PC-9 (cell line): ENCODE measurements around the gene MDP1. TPM values are rescaled to one million over a fixed set of nuclear protein-coding genes. Genes with fewer than 3 reads are reported as not detected.

Experiments used
- BruUV-seq: library from RNA; stranded (reverse); fragments of 400-500 nt; replicated peaks from 2 replicates; lab custom pipeline; 2021; lab: Mats Ljungman, UMichigan
- CTCF ChIA-PET: fragments of 300-600 bp; sonication (Branson Sonifier 250); formaldehyde crosslinking; loops from one replicate; lab custom pipeline; 2022; ENCODE audit warnings: antibody characterized with exemption; lab: Charles Lee
- POLR2A ChIA-PET: fragments of 300-600 bp; sonication (Branson Sonifier 250); formaldehyde crosslinking; loops from one replicate; lab custom pipeline; 2022; ENCODE audit warnings: antibody characterized with exemption; ENCODE audit not compliant: unreplicated experiment; lab: Charles Lee
- DNase-seq, 2 experiments: peaks; one replicate each; pipeline versions ENCODE4 v3.0.0 to v3.0.0-alpha.2; 2015 to 2022; ENCODE audit warnings: mixed read lengths in 1 of 2
- H2AFZ ChIP-seq: fragments of 200-600 bp; sonication (generic); 2 replicates; pipeline ENCODE4 v1.8.1; 2017; ENCODE audit warnings: antibody characterized with exemption
- H3F3A ChIP-seq: fragments of 200-600 bp; sonication (generic); 2 replicates; pipeline ENCODE4 v1.8.1; 2017; ENCODE audit warnings: antibody characterized with exemption, mild to moderate bottlenecking, low read depth; ENCODE audit not compliant: insufficient read depth
- H3K27ac ChIP-seq: fragments of 200-600 bp; sonication (generic); 2 replicates; pipeline ENCODE4 v1.6.1; 2016; ENCODE audit warnings: mixed run types
- H3K27me3 ChIP-seq: fragments of 200-600 bp; sonication (generic); 2 replicates; pipeline ENCODE4 v1.6.1; 2016; ENCODE audit warnings: low read depth, mixed run types; ENCODE audit not compliant: insufficient read depth
- H3K36me3 ChIP-seq: fragments of 200-600 bp; sonication (generic); 2 replicates; pipeline ENCODE4 v1.6.1; 2016; ENCODE audit warnings: low read depth, mixed run types
- H3K4me1 ChIP-seq: fragments of 200-600 bp; sonication (generic); replicated peaks from 2 replicates; pipeline ENCODE4 v1.6.1; 2016; ENCODE audit warnings: mixed run types; ENCODE audit not compliant: insufficient read depth
- H3K4me2 ChIP-seq: fragments of 200-600 bp; sonication (generic); 2 replicates; pipeline ENCODE4 v1.6.1; 2017; ENCODE audit warnings: mixed run types
- H3K4me3 ChIP-seq: fragments of 200-600 bp; sonication (generic); 2 replicates; pipeline ENCODE4 v1.6.1; 2016; ENCODE audit warnings: mixed run types
- H3K79me2 ChIP-seq: fragments of 200-600 bp; sonication (generic); 2 replicates; pipeline ENCODE4 v1.6.1; 2017; ENCODE audit warnings: low read depth, mixed run types
- H3K9me2 ChIP-seq: fragments of 200-600 bp; sonication (generic); 2 replicates; pipeline ENCODE4 v1.8.1; 2017; ENCODE audit warnings: mild to moderate bottlenecking; ENCODE audit not compliant: insufficient read depth
- H3K9me3 ChIP-seq: fragments of 200-600 bp; sonication (generic); 2 replicates; pipeline ENCODE4 v1.8.1; 2016; ENCODE audit warnings: low read depth; ENCODE audit not compliant: insufficient read depth
- H4K20me1 ChIP-seq: fragments of 200-600 bp; sonication (generic); 2 replicates; pipeline ENCODE4 v1.8.1; 2017; ENCODE audit not compliant: insufficient read depth
- EZH2 ChIP-seq: fragments of 200-600 bp; sonication (generic); IDR thresholded peaks from 2 replicates; pipeline ENCODE4 v1.8.0; 2017; ENCODE audit warnings: antibody characterized with exemption, low read depth
- intact Hi-C: fragments of 100-400 bp; cut with micrococcal nuclease; formaldehyde crosslinking; loops from one replicate; pipeline ENCODE4 v1.10.0; 2022; ENCODE audit not compliant: unreplicated experiment
- total RNA-seq: library from RNA; stranded (reverse); gene quantifications from 2 replicates; pipeline ENCODE4 v1.2.3, GENCODE V29; 2021
- TF ChIP-seq, protein P1 (sequence below): fragments of 200-600 bp; sonication (generic); conservative IDR thresholded peaks from 2 replicates; pipeline ENCODE4 v1.6.1; 2017; ENCODE audit warnings: mixed run types, antibody characterized with exemption, mild to moderate bottlenecking, moderate library complexity

Gene MDP1
- total RNA-seq, 1 experiment from 2014 or later = 8.7 TPM

- TF ChIP-seq, protein P1, sequence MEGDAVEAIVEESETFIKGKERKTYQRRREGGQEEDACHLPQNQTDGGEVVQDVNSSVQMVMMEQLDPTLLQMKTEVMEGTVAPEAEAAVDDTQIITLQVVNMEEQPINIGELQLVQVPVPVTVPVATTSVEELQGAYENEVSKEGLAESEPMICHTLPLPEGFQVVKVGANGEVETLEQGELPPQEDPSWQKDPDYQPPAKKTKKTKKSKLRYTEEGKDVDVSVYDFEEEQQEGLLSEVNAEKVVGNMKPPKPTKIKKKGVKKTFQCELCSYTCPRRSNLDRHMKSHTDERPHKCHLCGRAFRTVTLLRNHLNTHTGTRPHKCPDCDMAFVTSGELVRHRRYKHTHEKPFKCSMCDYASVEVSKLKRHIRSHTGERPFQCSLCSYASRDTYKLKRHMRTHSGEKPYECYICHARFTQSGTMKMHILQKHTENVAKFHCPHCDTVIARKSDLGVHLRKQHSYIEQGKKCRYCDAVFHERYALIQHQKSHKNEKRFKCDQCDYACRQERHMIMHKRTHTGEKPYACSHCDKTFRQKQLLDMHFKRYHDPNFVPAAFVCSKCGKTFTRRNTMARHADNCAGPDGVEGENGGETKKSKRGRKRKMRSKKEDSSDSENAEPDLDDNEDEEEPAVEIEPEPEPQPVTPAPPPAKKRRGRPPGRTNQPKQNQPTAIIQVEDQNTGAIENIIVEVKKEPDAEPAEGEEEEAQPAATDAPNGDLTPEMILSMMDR = no peak
- no peak for TF ChIP-seq EZH2
- intact Hi-C loops = no loop called here
- no peak for DNase-seq
- H3K9me2 ChIP-seq = no peaks in the 10 kb centered on the region
- H3K4me2 ChIP-seq = peak within 1 kb of the TSS; percentile 96
- H3K4me3 ChIP-seq = peak within 1 kb of the TSS; percentile 89
- H3K36me3 ChIP-seq = no peaks in the 10 kb centered on the region
- peaks cover 12% of the 10 kb centered on the region for H3K4me1 ChIP-seq
- peaks cover 7% of the 10 kb centered on the region; the same call in 1 of the 2 replicates for H3F3A ChIP-seq
- CTCF ChIA-PET = no interaction called here
- H4K20me1 ChIP-seq = no peaks in the 10 kb centered on the region
- H2AFZ ChIP-seq = peak within 1 kb of the TSS; percentile 90
- POLR2A ChIA-PET = no interaction called here
- H3K79me2 ChIP-seq = peaks cover 54% of the 10 kb centered on the region
- TSS peak; percentile 46 for BruUV-seq
- H3K27ac ChIP-seq = peak within 1 kb of the TSS; percentile 59
- H3K27me3 ChIP-seq = no peaks in the 10 kb centered on the region
- no peaks in the 10 kb centered on the region for H3K9me3 ChIP-seq
Measured at GRCh38 chr14:24232645-24233537, 17.0 kb upstream of the MDP1 start, which contains the start of gene GMPR2. Gene GMPR2 (plus strand): TSS chr14:24232929. CDS start chr14:24233254, 325 bp downstream.

- DNase-seq = peak; percentile 74 to 85
- TF ChIP-seq EZH2 = no peak
- TF ChIP-seq, protein P1 = no peak
- intact Hi-C loops = no loop called here
- H3K79me2 ChIP-seq = peaks cover 61% of the 10 kb centered on the region
- H3F3A ChIP-seq = 0 out of 2 replicates have a peak, but pooled peaks cover 4% of the 10 kb centered on the region
- peak within 1 kb of the TSS; percentile 96 for H3K4me2 ChIP-seq
- BruUV-seq = no TSS peak
- H3K4me1 ChIP-seq = peaks cover 12% of the 10 kb centered on the region
- no peaks in the 10 kb centered on the region for H3K27me3 ChIP-seq
- no peaks in the 10 kb centered on the region for H3K9me3 ChIP-seq
- H2AFZ ChIP-seq = peak within 1 kb of the TSS; percentile 90
- no peaks in the 10 kb centered on the region for H4K20me1 ChIP-seq
- ChIA-PET CTCF (no interaction called here), POLR2A (no interaction called here)
- peak within 1 kb of the TSS; percentile 59 for H3K27ac ChIP-seq
- peak within 1 kb of the TSS; percentile 89 for H3K4me3 ChIP-seq
- H3K9me2 ChIP-seq = no peaks in the 10 kb centered on the region
- no peaks in the 10 kb centered on the region for H3K36me3 ChIP-seq
Measured at GRCh38 chr14:24232121-24232644, 16.3 kb upstream of the MDP1 start, which contains the start of gene NEDD8. Gene NEDD8 (minus strand): TSS chr14:24232367. CDS start chr14:24232267, 100 bp downstream.

DNA sequence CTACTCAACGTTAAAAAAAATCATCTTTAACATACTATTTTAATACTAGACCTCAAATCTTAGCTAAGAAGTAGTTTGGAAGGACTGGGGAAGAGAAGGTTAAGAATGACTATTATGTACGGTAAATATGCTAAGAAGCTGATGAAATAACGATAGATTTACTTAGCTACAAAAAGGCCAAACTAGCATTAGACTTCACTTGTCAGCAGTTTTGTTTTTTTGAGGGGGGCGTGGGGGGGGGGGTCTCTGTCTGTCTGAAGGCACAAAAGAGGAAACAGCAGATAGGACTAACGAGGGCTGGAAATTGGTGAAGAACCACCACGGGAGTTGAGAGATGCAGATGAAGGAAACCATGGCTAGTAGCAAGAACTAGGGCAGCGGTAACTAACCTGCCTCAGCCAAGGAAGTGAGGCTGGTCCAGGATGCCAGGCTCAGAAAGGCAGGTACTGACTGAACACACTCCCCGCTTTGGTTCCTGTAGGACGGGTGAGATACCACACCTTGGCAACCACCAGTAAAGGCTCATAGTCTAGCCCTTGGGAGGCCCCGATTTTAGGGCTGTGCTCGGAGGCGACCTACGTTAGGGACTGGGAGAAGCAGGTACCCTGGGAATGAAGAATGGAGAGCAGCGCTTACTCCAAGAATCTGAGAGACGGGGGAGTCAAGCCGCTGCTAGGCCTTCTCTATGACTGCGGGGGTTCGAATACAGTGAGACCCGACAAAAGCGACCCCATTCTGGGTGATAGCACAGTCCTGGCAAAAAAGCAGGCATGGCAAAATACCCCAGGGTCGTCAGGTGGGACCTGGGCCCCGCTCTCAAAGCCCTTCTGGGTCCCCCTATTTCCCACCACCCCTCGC lies 15.6 kb upstream of the MDP1 start:
- Histone ChIP-seq H3K36me3 (no peaks in the 10 kb centered on the region), H3K9me2 (no peaks in the 10 kb centered on the region), H3K79me2 (peaks cover 68% of the 10 kb centered on the region), H3K27ac (peak overlapping the region; percentile 59), H3K27me3 (no peaks in the 10 kb centered on the region), H3K4me1 (peaks cover 12% of the 10 kb centered on the region), H2AFZ (peak overlapping the region; percentile 90), H3K4me3 (peak overlapping the region; percentile 89), H3F3A (0 out of 2 replicates have a peak, but pooled peaks cover 4% of the 10 kb centered on the region), H3K4me2 (peak overlapping the region; percentile 96), H3K9me3 (no peaks in the 10 kb centered on the region), H4K20me1 (no peaks in the 10 kb centered on the region)
- ChIA-PET POLR2A (no interaction called here), CTCF (no interaction called here)
- BruUV-seq = TSS peak; percentile 49
- DNase-seq = no peak
- intact Hi-C loops = no loop called here
- no peak for TF ChIP-seq EZH2
- TF ChIP-seq, protein P1 = no peak
